H9 (cell line): ENCODE measurements around the gene CUL4B. TPM values are rescaled to one million over a fixed set of nuclear protein-coding genes. Genes with fewer than 3 reads are reported as not detected.

Source experiments
- DNase-seq: peaks from one replicate; pipeline ENCODE4 v3.0.0-alpha.2; 2017
- H2AFZ ChIP-seq: one replicate; pipeline ENCODE4 v1.6.1; 2013; ENCODE audit warnings: mild to moderate bottlenecking, low read length, control low read depth, moderate library complexity
- H2AK5ac ChIP-seq: 2 replicates; pipeline ENCODE4 v1.6.1; 2013; ENCODE audit warnings: low read length, control low read depth, mixed read lengths; ENCODE audit not compliant: insufficient read length
- H2BK120ac ChIP-seq: one replicate; pipeline ENCODE4 v1.6.1; 2013; ENCODE audit warnings: low read depth, mild to moderate bottlenecking, low read length, control low read depth, inconsistent platforms; ENCODE audit not compliant: poor library complexity, severe bottlenecking
- H2BK12ac ChIP-seq: 2 replicates; pipeline ENCODE4 v1.6.1; 2013; ENCODE audit warnings: low read length, control low read depth, mixed read lengths, low read depth; ENCODE audit not compliant: insufficient read length
- H2BK15ac ChIP-seq: 2 replicates; pipeline ENCODE4 v1.6.1; 2013; ENCODE audit warnings: low read depth, low read length, control low read depth
- H2BK20ac ChIP-seq: one replicate; pipeline ENCODE4 v1.6.1; 2013; ENCODE audit warnings: low read depth, mild to moderate bottlenecking, low read length, control low read depth, inconsistent platforms; ENCODE audit not compliant: poor library complexity, severe bottlenecking
- H2BK5ac ChIP-seq: 2 replicates; pipeline ENCODE4 v1.6.1; 2013; ENCODE audit warnings: low read length, control low read depth, mixed read lengths; ENCODE audit not compliant: insufficient read length
- H3K14ac ChIP-seq: 2 replicates; pipeline ENCODE4 v1.6.1; 2013; ENCODE audit warnings: low read length, control low read depth; ENCODE audit not compliant: insufficient read depth
- H3K18ac ChIP-seq: 2 replicates; pipeline ENCODE4 v1.6.1; 2013; ENCODE audit warnings: low read depth, mild to moderate bottlenecking, mixed read lengths, low read length, control low read depth; ENCODE audit not compliant: insufficient read length
- H3K23ac ChIP-seq: 2 replicates; pipeline ENCODE4 v1.6.1; 2013; ENCODE audit warnings: low read length, control low read depth, mixed read lengths, low read depth; ENCODE audit not compliant: insufficient read length
- H3K23me2 ChIP-seq: 2 replicates; pipeline ENCODE4 v1.6.1; 2013; ENCODE audit warnings: low read depth, mild to moderate bottlenecking, mixed read lengths, low read length, control low read depth; ENCODE audit not compliant: insufficient read length, poor library complexity, severe bottlenecking
- H3K27ac ChIP-seq: 2 replicates; pipeline ENCODE4 v1.5.1; 2013; ENCODE audit warnings: low read length, control low read depth, mixed read lengths, low read depth; ENCODE audit not compliant: insufficient read length
- H3K27me3 ChIP-seq: 2 replicates; pipeline ENCODE4 v1.6.1; 2013; ENCODE audit warnings: low read length, control low read depth, inconsistent platforms; ENCODE audit not compliant: insufficient read depth
- H3K4ac ChIP-seq: 2 replicates; pipeline ENCODE4 v1.6.1; 2013; ENCODE audit warnings: low read depth, mild to moderate bottlenecking, control low read depth, inconsistent platforms, low read length, moderate library complexity
- H3K4me1 ChIP-seq: 2 replicates; pipeline ENCODE4 v1.6.1; 2013; ENCODE audit warnings: low read length, control low read depth, inconsistent platforms; ENCODE audit not compliant: insufficient read depth
- H3K4me2 ChIP-seq: 2 replicates; pipeline ENCODE4 v1.6.1; 2013; ENCODE audit warnings: low read length, control low read depth, mixed read lengths; ENCODE audit not compliant: insufficient read length, insufficient read depth
- H3K56ac ChIP-seq: 2 replicates; pipeline ENCODE4 v1.6.1; 2013; ENCODE audit warnings: low read depth, mild to moderate bottlenecking, mixed read lengths, low read length, control low read depth; ENCODE audit not compliant: insufficient read length
- H3K79me1 ChIP-seq: 2 replicates; pipeline ENCODE4 v1.6.1; 2013; ENCODE audit warnings: low read depth, mild to moderate bottlenecking, moderate library complexity, low read length, control low read depth, inconsistent platforms; ENCODE audit not compliant: insufficient read depth, poor library complexity, severe bottlenecking
- H3K79me2 ChIP-seq: 2 replicates; pipeline ENCODE4 v1.6.1; 2013; ENCODE audit warnings: low read length, control low read depth, inconsistent platforms; ENCODE audit not compliant: insufficient read depth
- H3K9ac ChIP-seq: 2 replicates; pipeline ENCODE4 v1.6.1; 2013; ENCODE audit warnings: low read length, control low read depth, mixed read lengths; ENCODE audit not compliant: insufficient read length; ENCODE audit errors: extremely low read depth
- H3K9me3 ChIP-seq: one replicate; pipeline ENCODE4 v1.6.1; 2013; ENCODE audit warnings: low read depth, low read length, inconsistent platforms; ENCODE audit not compliant: control insufficient read depth
- H3T11ph ChIP-seq: one replicate; pipeline ENCODE4 v1.6.1; 2013; ENCODE audit warnings: mild to moderate bottlenecking, low read length, control low read depth, inconsistent platforms
- H4K20me1 ChIP-seq: one replicate; pipeline ENCODE4 v1.6.1; 2013; ENCODE audit not compliant: control insufficient read depth, insufficient read length, insufficient read depth
- H4K5ac ChIP-seq: 2 replicates; pipeline ENCODE4 v1.6.1; 2013; ENCODE audit warnings: low read depth, mild to moderate bottlenecking, mixed read lengths, low read length, control low read depth; ENCODE audit not compliant: insufficient read length
- H4K8ac ChIP-seq: replicated peaks from 2 replicates; pipeline ENCODE4 v1.6.1; 2013; ENCODE audit warnings: low read length, control low read depth, mixed read lengths, low read depth; ENCODE audit not compliant: insufficient read length
- H4K91ac ChIP-seq: 2 replicates; pipeline ENCODE4 v1.6.1; 2013; ENCODE audit warnings: low read depth, mild to moderate bottlenecking, moderate library complexity, mixed read lengths, low read length, control low read depth; ENCODE audit not compliant: insufficient read length
- H3K27ac Mint-ChIP-seq, 3 experiments: 2 replicates in 2 of 3; 3 replicates in 1 of 3; pipeline ENCODE4 v1.8.0; 2020 to 2021; ENCODE audit warnings: mixed read lengths in 3 of 3, mild to moderate bottlenecking in 1 of 3, moderate library complexity in 1 of 3
- H3K27me3 Mint-ChIP-seq: 2 replicates; pipeline ENCODE4 v1.8.0; 2021; ENCODE audit warnings: low read depth, mild to moderate bottlenecking, moderate library complexity, mixed read lengths
- H3K36me3 Mint-ChIP-seq, 3 experiments: 2 replicates in 2 of 3; 3 replicates in 1 of 3; pipeline ENCODE4 v1.8.0; 2020 to 2021; ENCODE audit warnings: low read depth in 3 of 3, mixed read lengths in 3 of 3; ENCODE audit not compliant: insufficient read depth in 1 of 3
- H3K4me1 Mint-ChIP-seq, 2 experiments: 2 replicates each; pipeline ENCODE4 v1.8.0; 2020; ENCODE audit warnings: mixed read lengths in 2 of 2
- H3K4me3 Mint-ChIP-seq, 2 experiments: 2 replicates in 1 of 2; 3 replicates in 1 of 2; pipeline ENCODE4 v1.8.0; 2020 to 2021; ENCODE audit warnings: mild to moderate bottlenecking in 2 of 2, mixed read lengths in 2 of 2, moderate library complexity in 1 of 2
- H3K9me3 Mint-ChIP-seq, 2 experiments: 2 replicates in 1 of 2; 3 replicates in 1 of 2; pipeline ENCODE4 v1.8.0; 2020; ENCODE audit warnings: mild to moderate bottlenecking in 2 of 2, mixed read lengths in 2 of 2, moderate library complexity in 1 of 2
- CTCF ChIP-seq: fragments of 200-600 bp; sonication (generic); conservative IDR thresholded peaks from 3 replicates; pipeline ENCODE4 v1.8.0; 2021; ENCODE audit warnings: antibody characterized with exemption, mild to moderate bottlenecking
- WGBS: extraction: QIAGEN DNeasy Blood & Tissue Kit; methylation state at CpG from one replicate; pipeline ENCODE4 v1.1.7; 2013; ENCODE audit warnings: missing lambda C conversion rate, low lambda C conversion rate, mixed read lengths; ENCODE audit not compliant: insufficient read length; ENCODE audit errors: extremely low coverage; 5-methylcytosine and 5-hydroxymethylcytosine counted together
- total RNA-seq: library from RNA; stranded (reverse); gene quantifications from 2 replicates; pipeline ENCODE4 v1.2.1, GENCODE V29; 2021

CUL4B gene
- total RNA-seq, 1 experiment from 2014 or later: 48.4 TPM

- Histone ChIP-seq H3K18ac (no peak overlapping the region), H4K20me1 (no peaks in the 10 kb centered on the region), H3K4me1 (no peaks in the 10 kb centered on the region), H3K23ac (no peak overlapping the region), H2BK12ac (no peak overlapping the region), H3K27me3 (no peaks in the 10 kb centered on the region), H3K23me2 (peaks cover 4% of the 10 kb centered on the region), H3K4ac (no peak overlapping the region), H3K9me3 (peaks cover 9% of the 10 kb centered on the region), H4K5ac (no peak overlapping the region), H4K91ac (no peak overlapping the region), H3T11ph (no peak overlapping the region), H3K56ac (no peak overlapping the region), H2BK120ac (no peak overlapping the region), H3K14ac (no peak overlapping the region), H3K9ac (peak overlapping the region; percentile 84), H2AK5ac (no peak overlapping the region), H3K27ac (peak overlapping the region; percentile 79), H2BK5ac (no peak overlapping the region), H2BK15ac (no peak overlapping the region), H3K79me2 (peaks cover 2% of the 10 kb centered on the region; the same call in 1 of the 2 replicates), H2BK20ac (no peak overlapping the region), H3K79me1 (no peaks in the 10 kb centered on the region), H3K4me2 (peak overlapping the region; percentile 91), H2AFZ (no peak overlapping the region), H4K8ac (no peak overlapping the region)
- no peak for TF ChIP-seq CTCF
- peaks cover 3 to 15% (median 11%) of the 10 kb centered on the region in 3 experiments; a peak in 5 of 7 replicates for H3K36me3 Mint-ChIP-seq
- no CpG with 5 or more reads among the region's 7 CpGs for WGBS
- peaks cover 39 to 56% of the 10 kb centered on the region in 2 experiments for H3K9me3 Mint-ChIP-seq
- H3K27ac Mint-ChIP-seq: peak overlapping the region; percentile 96 to 99 (median 99); a peak in 5 of 7 replicates
- H3K4me3 Mint-ChIP-seq: peak overlapping the region; percentile 90 to 91
- H3K27me3 Mint-ChIP-seq: no peaks in the 10 kb centered on the region
- DNase-seq: no peak
- H3K4me1 Mint-ChIP-seq: peaks cover 6 to 11% of the 10 kb centered on the region in 2 experiments
Measured at GRCh38 chrX:120559804-120560203, 958 bp downstream of the CUL4B start.
